ENCODE results near the gene TFF1. TPM values are rescaled to one million over a fixed set of nuclear protein-coding genes. Genes with fewer than 3 reads are reported as not detected.

TFF1 gene
- total RNA-seq, 1 donor from 2014 or later = not detected

DNA sequence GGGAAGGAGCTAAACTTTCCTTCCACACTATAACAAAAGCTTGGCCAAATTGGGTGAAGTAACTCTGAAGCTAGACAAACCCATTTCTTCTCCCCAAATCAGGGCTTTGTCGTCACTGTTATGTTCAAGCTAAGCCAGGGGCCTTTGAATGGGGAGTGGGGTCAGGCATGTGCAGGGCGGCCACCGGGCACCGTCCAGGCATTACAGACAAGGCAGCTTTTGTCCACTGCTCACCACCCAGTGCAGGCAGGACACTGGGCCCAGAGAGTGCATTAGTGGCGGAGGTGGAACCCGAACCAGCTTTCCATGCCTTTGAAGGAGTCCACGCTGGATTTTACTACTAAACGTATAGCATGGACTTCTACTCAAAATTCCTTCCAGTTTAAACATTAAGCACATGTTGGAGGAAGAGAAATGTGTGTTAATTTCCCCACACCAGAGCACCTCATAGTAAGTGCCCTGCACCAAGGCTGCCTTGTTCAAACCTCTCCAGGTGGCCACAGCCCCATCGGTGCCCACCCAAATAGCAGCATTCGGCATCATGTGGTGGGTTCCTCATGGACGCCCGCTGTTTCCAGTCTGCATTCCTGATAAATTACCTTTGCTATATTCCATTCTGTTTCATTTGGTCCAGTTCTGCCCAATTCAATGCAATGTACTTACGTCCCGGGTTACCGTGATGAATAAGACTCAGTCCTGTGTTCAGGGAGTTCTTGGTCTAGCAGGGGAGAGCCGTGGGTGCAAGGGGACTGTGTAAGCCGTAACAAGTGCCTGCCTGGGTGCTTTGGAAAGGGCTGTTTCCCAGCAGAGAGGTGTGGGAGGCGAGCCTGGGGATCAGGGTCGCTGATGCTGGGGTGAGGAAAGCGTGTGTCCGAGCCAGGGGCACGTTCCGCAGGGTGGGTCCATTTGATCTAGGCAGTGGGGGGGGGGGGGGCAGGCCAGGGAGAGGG is 39.0 kb upstream of the TFF1 start:
- Mint-ChIP-seq H3K4me1 (ENCODE audit: low read depth, unreplicated experiment) (peaks cover 3% of the 10 kb centered on the region), H3K27me3 (ENCODE audit: unreplicated experiment) (peaks cover 2% of the 10 kb centered on the region), H3K27ac (ENCODE audit: unreplicated experiment) (no peak overlapping the region), H3K4me3 (ENCODE audit: unreplicated experiment) (no peak overlapping the region), H3K9me3 (ENCODE audit: unreplicated experiment) (peaks cover 4% of the 10 kb centered on the region), H3K36me3 (ENCODE audit: unreplicated experiment) (peaks cover 8% of the 10 kb centered on the region)
- DNase-seq = no peak
- TF ChIP-seq, protein P1, sequence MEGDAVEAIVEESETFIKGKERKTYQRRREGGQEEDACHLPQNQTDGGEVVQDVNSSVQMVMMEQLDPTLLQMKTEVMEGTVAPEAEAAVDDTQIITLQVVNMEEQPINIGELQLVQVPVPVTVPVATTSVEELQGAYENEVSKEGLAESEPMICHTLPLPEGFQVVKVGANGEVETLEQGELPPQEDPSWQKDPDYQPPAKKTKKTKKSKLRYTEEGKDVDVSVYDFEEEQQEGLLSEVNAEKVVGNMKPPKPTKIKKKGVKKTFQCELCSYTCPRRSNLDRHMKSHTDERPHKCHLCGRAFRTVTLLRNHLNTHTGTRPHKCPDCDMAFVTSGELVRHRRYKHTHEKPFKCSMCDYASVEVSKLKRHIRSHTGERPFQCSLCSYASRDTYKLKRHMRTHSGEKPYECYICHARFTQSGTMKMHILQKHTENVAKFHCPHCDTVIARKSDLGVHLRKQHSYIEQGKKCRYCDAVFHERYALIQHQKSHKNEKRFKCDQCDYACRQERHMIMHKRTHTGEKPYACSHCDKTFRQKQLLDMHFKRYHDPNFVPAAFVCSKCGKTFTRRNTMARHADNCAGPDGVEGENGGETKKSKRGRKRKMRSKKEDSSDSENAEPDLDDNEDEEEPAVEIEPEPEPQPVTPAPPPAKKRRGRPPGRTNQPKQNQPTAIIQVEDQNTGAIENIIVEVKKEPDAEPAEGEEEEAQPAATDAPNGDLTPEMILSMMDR (IDR thresholded peaks at IDR 0.05; ENCODE audit: partially characterized antibody, unreplicated experiment) = no peak

DNA sequence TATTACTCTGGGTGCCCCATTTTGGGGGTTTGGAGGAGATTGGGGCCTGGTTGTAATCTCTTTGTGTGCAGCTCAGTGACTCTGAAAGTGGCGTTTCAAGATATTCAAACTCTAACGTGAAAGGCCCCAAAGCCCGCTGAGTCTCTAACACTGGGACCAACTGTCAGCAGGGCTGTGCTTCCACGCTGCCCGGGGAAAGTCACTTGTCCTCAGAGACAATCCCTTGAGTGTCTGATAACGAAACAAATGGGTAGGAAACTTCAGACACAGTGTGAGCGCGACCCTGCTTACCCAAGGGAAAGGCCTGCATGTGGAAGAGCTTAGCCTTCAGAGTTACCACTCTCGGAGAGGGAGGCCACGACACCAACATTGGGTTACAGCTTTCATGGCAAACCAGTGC is 38.2 kb upstream of the TFF1 start:
- DNase-seq = no peak
- H3K36me3 Mint-ChIP-seq (ENCODE audit: unreplicated experiment) = peaks cover 8% of the 10 kb centered on the region
- peaks cover 2% of the 10 kb centered on the region for H3K27me3 Mint-ChIP-seq (ENCODE audit: unreplicated experiment)
- peaks cover 5% of the 10 kb centered on the region for H3K9me3 Mint-ChIP-seq (ENCODE audit: unreplicated experiment)
- H3K4me1 Mint-ChIP-seq (ENCODE audit: low read depth, unreplicated experiment) = peaks cover 4% of the 10 kb centered on the region
- TF ChIP-seq, protein P1 (IDR thresholded peaks at IDR 0.05; ENCODE audit: partially characterized antibody, unreplicated experiment) = no peak
- no peak overlapping the region for H3K27ac Mint-ChIP-seq (ENCODE audit: unreplicated experiment)
- no peak overlapping the region for H3K4me3 Mint-ChIP-seq (ENCODE audit: unreplicated experiment)

DNA sequence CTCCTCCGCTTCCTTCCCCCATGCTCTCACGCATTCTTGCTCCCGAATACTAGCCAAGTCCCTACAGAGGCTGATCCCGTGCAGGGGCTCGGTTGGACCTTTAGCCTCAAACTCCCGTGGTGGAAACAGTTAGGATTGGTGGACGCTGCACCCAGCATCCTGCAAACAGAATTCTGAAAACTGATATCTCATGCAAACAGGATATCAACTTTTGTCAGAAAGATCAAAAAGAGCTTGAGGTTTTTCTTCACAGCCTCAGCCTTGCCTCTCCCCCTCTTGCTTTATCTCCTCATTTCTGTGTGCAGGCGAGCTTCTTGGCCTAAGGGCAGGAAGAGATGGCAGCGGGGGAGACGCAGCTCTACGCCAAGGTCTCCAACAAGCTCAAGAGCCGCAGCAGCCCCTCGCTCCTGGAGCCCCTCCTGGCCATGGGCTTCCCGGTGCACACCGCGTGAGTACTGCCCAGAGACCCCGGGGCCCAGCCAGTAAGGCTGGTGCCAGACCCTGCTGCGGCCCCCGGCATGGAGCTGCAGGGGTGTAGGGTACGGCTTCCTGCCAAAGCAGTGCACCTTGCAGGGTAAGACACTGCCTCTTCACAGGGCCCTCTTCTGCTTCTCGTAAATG is 37.4 kb upstream of the TFF1 start, which contains the start of gene UBASH3A:
UBASH3A (plus strand) TSS at position 292 of the 621 bp plus-strand sequence; CDS start at position 336, 44 bp downstream.
- peaks cover 2% of the 10 kb centered on the region for H3K27me3 Mint-ChIP-seq (ENCODE audit: unreplicated experiment)
- peaks cover 5% of the 10 kb centered on the region for H3K9me3 Mint-ChIP-seq (ENCODE audit: unreplicated experiment)
- peaks cover 8% of the 10 kb centered on the region for H3K36me3 Mint-ChIP-seq (ENCODE audit: unreplicated experiment)
- TF ChIP-seq, protein P1 (IDR thresholded peaks at IDR 0.05; ENCODE audit: partially characterized antibody, unreplicated experiment) = no peak
- no peak for DNase-seq
- H3K4me1 Mint-ChIP-seq (ENCODE audit: low read depth, unreplicated experiment) = peaks cover 10% of the 10 kb centered on the region
- H3K27ac Mint-ChIP-seq (ENCODE audit: unreplicated experiment) = no peak within 1 kb of the TSS
- no peak within 1 kb of the TSS for H3K4me3 Mint-ChIP-seq (ENCODE audit: unreplicated experiment)

DNA sequence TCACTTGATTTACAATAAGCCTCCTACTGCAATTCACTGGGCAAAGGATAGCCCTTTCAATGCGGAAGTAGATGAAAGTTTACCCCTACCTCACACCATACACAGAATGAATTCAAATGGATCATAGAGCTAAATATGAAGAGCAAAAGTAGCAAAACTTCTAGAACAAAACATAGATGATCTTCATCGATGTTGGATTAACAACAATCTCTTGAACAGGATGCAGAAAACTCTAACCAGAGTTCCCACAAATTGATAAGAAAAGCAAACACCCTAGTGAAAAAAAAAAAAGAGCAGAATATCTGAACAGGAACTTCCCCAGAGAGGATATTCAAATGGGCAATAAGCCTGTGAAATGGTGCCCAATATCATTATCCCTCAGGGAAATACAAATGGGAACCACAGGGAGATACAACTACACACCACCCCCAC is 35.5 kb upstream of the TFF1 start:
- TF ChIP-seq, protein P1 (IDR thresholded peaks at IDR 0.05; ENCODE audit: partially characterized antibody, unreplicated experiment) = no peak
- peaks cover 17% of the 10 kb centered on the region for H3K9me3 Mint-ChIP-seq (ENCODE audit: unreplicated experiment)
- no peak overlapping the region for H3K4me3 Mint-ChIP-seq (ENCODE audit: unreplicated experiment)

More for the DNA sequence above, 35.5 kb upstream of the TFF1 start:
- Mint-ChIP-seq H3K27me3 (ENCODE audit: unreplicated experiment) (peaks cover 14% of the 10 kb centered on the region), H3K4me1 (ENCODE audit: low read depth, unreplicated experiment) (peaks cover 28% of the 10 kb centered on the region), H3K36me3 (ENCODE audit: unreplicated experiment) (peaks cover 8% of the 10 kb centered on the region), H3K27ac (ENCODE audit: unreplicated experiment) (no peak overlapping the region)
- DNase-seq = no peak
